ENCODE results near the gene TMEM204.

TMEM204 gene

DNA sequence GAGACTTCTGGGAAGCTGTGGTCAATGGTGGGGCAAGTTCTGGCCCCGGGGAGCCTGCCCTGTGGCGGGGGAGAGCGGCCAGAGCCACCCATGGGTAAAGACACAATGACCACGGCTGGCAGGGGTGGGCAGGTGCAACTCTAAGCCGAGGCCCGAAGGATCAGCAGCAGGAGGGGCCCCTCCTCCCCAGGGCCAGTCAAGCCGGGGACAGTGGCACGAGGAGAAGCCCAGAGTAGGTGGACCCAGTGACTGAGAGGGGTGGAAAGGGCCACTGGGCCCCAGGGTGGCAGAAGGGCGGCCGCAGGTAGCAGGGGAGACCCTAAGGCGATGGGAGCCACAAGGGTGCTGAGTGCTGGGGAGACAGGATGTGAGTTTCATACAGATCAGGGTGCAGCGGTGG, 17.7 kb downstream of the TMEM204 start:
- 99% methylated on average over 9 to 10 of the region's 12 CpGs for WGBS, 2 experiments (ENCODE audit: insufficient coverage in 2 of 2)
- Histone ChIP-seq H3K4me1 (ENCODE audit: control insufficient read depth, insufficient read depth, low read length, poor library complexity, severe bottlenecking) (no peaks in the 10 kb centered on the region), H3K9me3 (ENCODE audit: control insufficient read depth, low read length) (no peaks in the 10 kb centered on the region), H3K27ac (ENCODE audit: low read depth, low read length, severe bottlenecking) (no peak overlapping the region), H3K36me3 (ENCODE audit: control insufficient read depth, insufficient read depth, low read length) (peaks cover 37% of the 10 kb centered on the region), H3K4me3 (ENCODE audit: extremely low read depth, insufficient read depth, low read length, poor library complexity, severe bottlenecking) (no peak overlapping the region)

DNA sequence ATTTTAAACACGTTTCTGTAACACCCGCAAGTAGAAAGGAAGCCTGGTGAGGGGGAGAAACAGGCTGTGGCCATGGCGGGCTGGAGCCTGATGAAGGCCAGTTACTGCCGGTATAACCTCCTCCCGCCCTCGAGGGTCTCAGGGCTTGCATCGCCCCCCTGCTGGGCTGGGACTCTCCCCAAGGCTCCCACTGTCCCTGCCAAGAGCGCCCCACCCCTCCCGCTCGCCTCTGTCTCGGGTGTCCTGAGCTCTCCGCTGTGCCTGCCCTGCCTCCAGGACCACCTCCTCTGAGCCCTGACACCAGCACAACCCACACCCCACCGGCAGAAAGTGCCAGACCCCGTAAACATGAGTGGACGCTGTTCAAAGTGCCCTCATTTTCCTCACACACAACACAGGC, 18.7 kb downstream of the TMEM204 start:
- Histone ChIP-seq H3K4me1 (ENCODE audit: control insufficient read depth, insufficient read depth, low read length, poor library complexity, severe bottlenecking) (no peaks in the 10 kb centered on the region), H3K27ac (ENCODE audit: low read depth, low read length, severe bottlenecking) (no peak overlapping the region), H3K9me3 (ENCODE audit: control insufficient read depth, low read length) (no peaks in the 10 kb centered on the region), H3K36me3 (ENCODE audit: control insufficient read depth, insufficient read depth, low read length) (peaks cover 41% of the 10 kb centered on the region), H3K4me3 (ENCODE audit: extremely low read depth, insufficient read depth, low read length, poor library complexity, severe bottlenecking) (no peak overlapping the region)
- 89% methylated on average over 14 to 15 of the region's 15 CpGs for WGBS, 2 experiments (ENCODE audit: insufficient coverage in 2 of 2)

GRCh38 chr16:1553946-1554825, 20.7 kb downstream of the TMEM204 start:
- Histone ChIP-seq H3K9me3 (ENCODE audit: control insufficient read depth, low read length) (no peaks in the 10 kb centered on the region), H3K27ac (ENCODE audit: low read depth, low read length, severe bottlenecking) (no peak overlapping the region), H3K4me1 (ENCODE audit: control insufficient read depth, insufficient read depth, low read length, poor library complexity, severe bottlenecking) (no peaks in the 10 kb centered on the region), H3K4me3 (ENCODE audit: extremely low read depth, insufficient read depth, low read length, poor library complexity, severe bottlenecking) (no peak overlapping the region), H3K36me3 (ENCODE audit: control insufficient read depth, insufficient read depth, low read length) (peaks cover 51% of the 10 kb centered on the region)
- WGBS, 2 experiments (ENCODE audit: insufficient coverage in 2 of 2): 94% methylated on average over 12 to 16 of the region's 19 CpGs

GRCh38 chr16:1554826-1555445, 21.5 kb downstream of the TMEM204 start:
- Histone ChIP-seq H3K27ac (ENCODE audit: low read depth, low read length, severe bottlenecking) (no peak overlapping the region), H3K36me3 (ENCODE audit: control insufficient read depth, insufficient read depth, low read length) (peaks cover 55% of the 10 kb centered on the region), H3K9me3 (ENCODE audit: control insufficient read depth, low read length) (no peaks in the 10 kb centered on the region), H3K4me3 (ENCODE audit: extremely low read depth, insufficient read depth, low read length, poor library complexity, severe bottlenecking) (no peak overlapping the region), H3K4me1 (ENCODE audit: control insufficient read depth, insufficient read depth, low read length, poor library complexity, severe bottlenecking) (no peaks in the 10 kb centered on the region)
- WGBS, 2 experiments (ENCODE audit: insufficient coverage in 2 of 2): 95 to 96% methylated on average over 30 to 32 of the region's 34 CpGs

- no peaks in the 10 kb centered on the region for H3K4me1 ChIP-seq (ENCODE audit: control insufficient read depth, insufficient read depth, low read length, poor library complexity, severe bottlenecking)
- H3K9me3 ChIP-seq (ENCODE audit: control insufficient read depth, low read length): no peaks in the 10 kb centered on the region
- 97 to 100% methylated on average over 6 to 12 of the region's 13 CpGs for WGBS, 2 experiments (ENCODE audit: insufficient coverage in 2 of 2)
- no peak overlapping the region for H3K27ac ChIP-seq (ENCODE audit: low read depth, low read length, severe bottlenecking)
- H3K36me3 ChIP-seq (ENCODE audit: control insufficient read depth, insufficient read depth, low read length): peaks cover 57% of the 10 kb centered on the region
- no peak overlapping the region for H3K4me3 ChIP-seq (ENCODE audit: extremely low read depth, insufficient read depth, low read length, poor library complexity, severe bottlenecking)
Observed at GRCh38 chr16:1556254-1556653, 22.8 kb downstream of the TMEM204 start.

- 94 to 97% methylated on average over 13 to 14 of the region's 16 CpGs for WGBS, 2 experiments (ENCODE audit: insufficient coverage in 2 of 2)
- no peaks in the 10 kb centered on the region for H3K9me3 ChIP-seq (ENCODE audit: control insufficient read depth, low read length)
- H3K36me3 ChIP-seq (ENCODE audit: control insufficient read depth, insufficient read depth, low read length): peaks cover 60% of the 10 kb centered on the region
- H3K27ac ChIP-seq (ENCODE audit: low read depth, low read length, severe bottlenecking): no peak overlapping the region
- no peaks in the 10 kb centered on the region for H3K4me1 ChIP-seq (ENCODE audit: control insufficient read depth, insufficient read depth, low read length, poor library complexity, severe bottlenecking)
- no peak overlapping the region for H3K4me3 ChIP-seq (ENCODE audit: extremely low read depth, insufficient read depth, low read length, poor library complexity, severe bottlenecking)
Observed at GRCh38 chr16:1557074-1557473, 23.6 kb downstream of the TMEM204 start.

GRCh38 chr16:1557576-1557975, 24.1 kb downstream of the TMEM204 start:
- Histone ChIP-seq H3K4me1 (ENCODE audit: control insufficient read depth, insufficient read depth, low read length, poor library complexity, severe bottlenecking) (no peaks in the 10 kb centered on the region), H3K4me3 (ENCODE audit: extremely low read depth, insufficient read depth, low read length, poor library complexity, severe bottlenecking) (no peak overlapping the region), H3K27ac (ENCODE audit: low read depth, low read length, severe bottlenecking) (no peak overlapping the region), H3K36me3 (ENCODE audit: control insufficient read depth, insufficient read depth, low read length) (peaks cover 58% of the 10 kb centered on the region), H3K9me3 (ENCODE audit: control insufficient read depth, low read length) (no peaks in the 10 kb centered on the region)
- WGBS, 2 experiments (ENCODE audit: insufficient coverage in 2 of 2): 93 to 98% methylated on average over 7 to 11 of the region's 11 CpGs

DNA sequence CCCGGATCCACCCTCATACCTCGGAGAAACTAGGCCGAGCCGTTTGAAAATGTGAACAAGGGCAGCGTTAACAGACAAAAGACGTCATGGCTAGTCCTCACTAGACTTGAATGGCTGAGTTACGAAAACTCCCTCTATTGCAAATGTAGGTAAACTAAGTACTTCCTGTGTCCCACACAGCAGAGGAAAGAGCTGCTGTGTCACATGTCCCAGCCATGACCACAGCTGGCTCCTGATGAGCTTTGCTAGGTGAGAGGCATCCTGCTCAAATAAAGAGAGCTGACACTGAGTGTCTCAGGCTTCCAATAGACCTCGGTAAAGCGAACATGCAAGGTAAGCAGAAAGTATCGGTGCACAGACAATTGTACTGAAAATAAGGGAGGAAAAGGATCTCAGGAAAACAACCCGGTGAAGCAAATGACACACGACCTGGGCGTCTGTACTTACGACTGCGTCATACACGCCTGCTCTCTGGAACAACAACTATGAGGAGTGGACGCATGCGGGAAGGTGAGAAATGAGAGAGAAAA, 26.0 kb downstream of the TMEM204 start:
- H3K36me3 ChIP-seq (ENCODE audit: control insufficient read depth, insufficient read depth, low read length): peaks cover 55% of the 10 kb centered on the region
- no peak overlapping the region for H3K27ac ChIP-seq (ENCODE audit: low read depth, low read length, severe bottlenecking)
- H3K4me1 ChIP-seq (ENCODE audit: control insufficient read depth, insufficient read depth, low read length, poor library complexity, severe bottlenecking): no peaks in the 10 kb centered on the region
- 92 to 94% methylated on average over 17 to 18 of the region's 18 CpGs for WGBS, 2 experiments (ENCODE audit: insufficient coverage in 2 of 2)
- no peaks in the 10 kb centered on the region for H3K9me3 ChIP-seq (ENCODE audit: control insufficient read depth, low read length)
- no peak overlapping the region for H3K4me3 ChIP-seq (ENCODE audit: extremely low read depth, insufficient read depth, low read length, poor library complexity, severe bottlenecking)

DNA sequence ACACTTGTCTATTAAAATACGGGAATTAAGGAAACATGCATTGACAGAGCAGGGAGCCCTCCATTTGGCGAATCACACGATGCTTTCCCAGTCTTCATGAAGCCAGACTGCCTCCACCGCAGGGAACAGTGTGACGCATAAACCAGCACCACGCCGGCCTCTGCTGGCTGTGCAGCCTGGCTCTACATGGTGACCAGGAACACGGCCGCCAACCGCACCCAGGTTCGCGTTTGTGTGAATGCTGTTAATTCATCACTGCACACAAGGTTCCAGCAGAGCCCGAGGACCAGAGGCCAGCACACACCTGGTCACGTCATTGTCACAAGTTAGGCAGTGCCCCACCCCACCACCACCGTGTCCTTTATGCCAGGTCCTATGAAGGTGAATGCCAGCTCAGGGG, 26.7 kb downstream of the TMEM204 start:
- Histone ChIP-seq H3K4me1 (ENCODE audit: control insufficient read depth, insufficient read depth, low read length, poor library complexity, severe bottlenecking) (no peaks in the 10 kb centered on the region), H3K27ac (ENCODE audit: low read depth, low read length, severe bottlenecking) (no peak overlapping the region), H3K4me3 (ENCODE audit: extremely low read depth, insufficient read depth, low read length, poor library complexity, severe bottlenecking) (no peak overlapping the region), H3K9me3 (ENCODE audit: control insufficient read depth, low read length) (no peaks in the 10 kb centered on the region), H3K36me3 (ENCODE audit: control insufficient read depth, insufficient read depth, low read length) (peaks cover 52% of the 10 kb centered on the region)
- WGBS, 2 experiments (ENCODE audit: insufficient coverage in 2 of 2): 93 to 95% methylated on average over 15 of the region's 15 CpGs

GRCh38 chr16:1560866-1561265, 27.4 kb downstream of the TMEM204 start:
- H3K4me3 ChIP-seq (ENCODE audit: extremely low read depth, insufficient read depth, low read length, poor library complexity, severe bottlenecking): no peak overlapping the region
- H3K27ac ChIP-seq (ENCODE audit: low read depth, low read length, severe bottlenecking): no peak overlapping the region
- no peaks in the 10 kb centered on the region for H3K9me3 ChIP-seq (ENCODE audit: control insufficient read depth, low read length)
- H3K4me1 ChIP-seq (ENCODE audit: control insufficient read depth, insufficient read depth, low read length, poor library complexity, severe bottlenecking): peaks cover 7% of the 10 kb centered on the region
- WGBS, 2 experiments (ENCODE audit: insufficient coverage in 2 of 2): 86 to 94% methylated on average over 11 to 12 of the region's 12 CpGs
- H3K36me3 ChIP-seq (ENCODE audit: control insufficient read depth, insufficient read depth, low read length): peaks cover 50% of the 10 kb centered on the region

GRCh38 chr16:1561266-1561665, 27.8 kb downstream of the TMEM204 start:
- H3K27ac ChIP-seq (ENCODE audit: low read depth, low read length, severe bottlenecking): no peak overlapping the region
- H3K4me3 ChIP-seq (ENCODE audit: extremely low read depth, insufficient read depth, low read length, poor library complexity, severe bottlenecking): no peak overlapping the region
- peaks cover 10% of the 10 kb centered on the region for H3K4me1 ChIP-seq (ENCODE audit: control insufficient read depth, insufficient read depth, low read length, poor library complexity, severe bottlenecking)
- WGBS, 2 experiments (ENCODE audit: insufficient coverage in 2 of 2): 88 to 94% methylated on average over 3 to 7 of the region's 7 CpGs
- no peaks in the 10 kb centered on the region for H3K9me3 ChIP-seq (ENCODE audit: control insufficient read depth, low read length)
- peaks cover 47% of the 10 kb centered on the region for H3K36me3 ChIP-seq (ENCODE audit: control insufficient read depth, insufficient read depth, low read length)

All from mesodermal cell (in vitro differentiated cells).